Testis (tissue), 3 donors: ENCODE data around the gene HPSE2. TPM values are rescaled to one million over a fixed set of nuclear protein-coding genes. Genes with fewer than 3 reads are reported as not detected.

ENCODE experiments used
- DNase-seq: peaks from one replicate; pipeline ENCODE4 v3.0.0-alpha.2; 2019
- H3K27ac ChIP-seq, 2 donors: fragments of 200-600 bp; sonication (generic); one replicate each; pipeline ENCODE4 v1.5.1; 2019
- H3K27me3 ChIP-seq: fragments of 200-600 bp; sonication (generic); one replicate; pipeline ENCODE4 v1.5.1; 2019
- H3K36me3 ChIP-seq: fragments of 200-600 bp; sonication (generic); one replicate; pipeline ENCODE4 v1.5.1; 2017; ENCODE audit warnings: low read depth; ENCODE audit errors: missing control alignments
- H3K4me1 ChIP-seq: fragments of 200-600 bp; sonication (generic); one replicate; pipeline ENCODE4 v1.5.1; 2019
- H3K4me3 ChIP-seq, 2 donors: fragments of 200-600 bp; sonication (generic); one replicate each; pipeline ENCODE4 v1.5.1; 2017 to 2019
- H3K9me3 ChIP-seq: fragments of 200-600 bp; sonication (generic); one replicate; pipeline ENCODE4 v1.5.1; 2017
- CTCF ChIP-seq, 3 experiments: fragments of 450-650 bp in 2 of 3; fragments of 200-600 bp in 1 of 3; sonication (generic) in 1 of 3; IDR thresholded peaks; one replicate each; pipeline ENCODE4 v1.5.1; 2016 to 2019; ENCODE audit warnings: antibody characterized with exemption in 3 of 3, mild to moderate bottlenecking in 2 of 3, moderate library complexity in 1 of 3
- POLR2A ChIP-seq: fragments of 450-650 bp; IDR thresholded peaks from one replicate; pipeline ENCODE4 v1.6.1; 2017; ENCODE audit warnings: antibody characterized with exemption, mild to moderate bottlenecking, moderate library complexity
- WGBS, 2 donors: methylation state at CpG; one replicate each; pipeline ENCODE4 v1.1.5; 2018; 5-methylcytosine and 5-hydroxymethylcytosine counted together
- intact Hi-C: fragments of 100-400 bp; cut with DNase I; formaldehyde crosslinking; loops from one replicate; pipeline ENCODE4 v1.15.1; 2023; ENCODE audit warnings: low total_unique reads
- polyA plus RNA-seq: library from polyadenylated mRNA; stranded (reverse); fragments of 350-450 nt; fragmentation: Illumina TruSeq; extraction: RNeasy Lipid Tissue Mini Kit (QIAGEN cat#74804); gene quantifications from one replicate; pipeline ENCODE4 v1.2.3, GENCODE V29; 2014; ENCODE audit warnings: low read depth, low replicate concordance; ENCODE audit not compliant: insufficient read depth
- total RNA-seq, 2 donors: library from RNA; depleted of rRNA; stranded (reverse); fragments of >200 nt; gene quantifications; one replicate each; pipeline ENCODE4 v1.2.3, GENCODE V29; 2016

HPSE2 gene
- total and polyA plus RNA-seq, 3 donors from 2014 or later: 1.7 to 4.1 (median 2.5) TPM

DNA sequence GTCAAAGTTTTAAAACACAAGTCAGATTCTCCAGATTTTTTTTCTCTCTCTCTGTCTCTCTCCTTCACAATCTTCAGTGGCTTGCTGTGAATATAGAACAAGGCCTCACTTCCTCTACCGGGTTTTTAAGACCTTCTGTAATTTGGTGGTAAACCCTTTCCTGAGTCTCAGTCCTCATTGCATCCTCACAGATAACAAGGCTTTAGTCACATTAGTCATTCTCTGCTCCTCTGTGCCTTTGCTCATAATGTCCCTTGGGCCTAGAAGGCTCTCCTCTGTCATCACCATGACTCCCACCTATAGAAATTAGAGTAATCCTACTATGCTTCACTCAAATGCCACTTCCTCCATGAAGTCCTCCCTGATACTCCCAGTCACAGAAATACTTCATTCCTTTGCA, 616.2 kb downstream of the HPSE2 start:
- intact Hi-C loops: no loop called here
- Histone ChIP-seq H3K27ac (no peak overlapping the region), H3K4me3 (no peak overlapping the region), H3K27me3 (no peaks in the 10 kb centered on the region), H3K36me3 (no peaks in the 10 kb centered on the region), H3K9me3 (no peaks in the 10 kb centered on the region), H3K4me1 (no peaks in the 10 kb centered on the region)
- no peak for DNase-seq
- WGBS, 2 donors: 53 to 56% methylated on average over 1 of the region's 1 CpG
- TF ChIP-seq CTCF (IDR thresholded peaks at IDR 0.05) (no peak), POLR2A (no peak)

GRCh38 chr10:98617906-98618520, 617.6 kb downstream of the HPSE2 start:
- no peaks in the 10 kb centered on the region for H3K36me3 ChIP-seq
- intact Hi-C loops: no loop called here
- TF ChIP-seq CTCF (IDR thresholded peaks at IDR 0.05): no peak
- TF ChIP-seq POLR2A: no peak
- no peak overlapping the region for H3K4me3 ChIP-seq
- no peaks in the 10 kb centered on the region for H3K9me3 ChIP-seq
- H3K27me3 ChIP-seq: no peaks in the 10 kb centered on the region
- H3K27ac ChIP-seq: no peak overlapping the region
- WGBS, 2 donors: 82 to 85% methylated on average over 6 of the region's 6 CpGs
- H3K4me1 ChIP-seq: no peaks in the 10 kb centered on the region
- DNase-seq: no peak

- 81 to 88% methylated on average over 1 of the region's 1 CpG for WGBS, 2 donors
- no peak for DNase-seq
- Histone ChIP-seq H3K36me3 (no peaks in the 10 kb centered on the region), H3K9me3 (no peaks in the 10 kb centered on the region), H3K27ac (no peak overlapping the region), H3K27me3 (no peaks in the 10 kb centered on the region), H3K4me1 (no peaks in the 10 kb centered on the region), H3K4me3 (no peak overlapping the region)
- no peak for TF ChIP-seq CTCF (IDR thresholded peaks at IDR 0.05)
- no peak for TF ChIP-seq POLR2A
- intact Hi-C loops: no loop called here
Measured at GRCh38 chr10:98613446-98613845, 622.2 kb downstream of the HPSE2 start.

DNA sequence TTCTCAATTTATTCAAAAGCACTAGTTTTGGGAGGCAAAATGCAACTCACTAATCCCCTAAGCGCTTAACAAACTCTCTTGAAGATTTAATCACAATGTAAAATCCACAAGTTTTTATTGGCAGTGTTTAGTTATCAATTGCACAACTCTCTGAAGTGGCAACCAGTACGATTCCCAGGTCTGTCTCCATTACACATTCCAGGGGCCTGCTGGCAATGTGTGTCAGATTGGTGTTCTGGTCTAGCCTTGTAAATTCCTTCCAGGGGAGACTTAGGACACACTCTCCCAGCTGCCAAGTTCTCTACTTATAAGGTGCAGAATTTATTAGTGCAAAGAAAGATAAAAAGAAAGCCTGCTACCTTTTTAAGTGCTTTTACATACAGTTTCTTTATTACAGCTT, 624.2 kb downstream of the HPSE2 start:
- Histone ChIP-seq H3K27ac (no peak overlapping the region), H3K4me3 (no peak overlapping the region), H3K36me3 (no peaks in the 10 kb centered on the region), H3K27me3 (no peaks in the 10 kb centered on the region), H3K4me1 (no peaks in the 10 kb centered on the region), H3K9me3 (no peaks in the 10 kb centered on the region)
- DNase-seq: no peak
- TF ChIP-seq CTCF (IDR thresholded peaks at IDR 0.05) (no peak), POLR2A (no peak)
- intact Hi-C loops: no loop called here
- WGBS, 2 donors: 78 to 86% methylated on average over 2 of the region's 2 CpGs

DNA sequence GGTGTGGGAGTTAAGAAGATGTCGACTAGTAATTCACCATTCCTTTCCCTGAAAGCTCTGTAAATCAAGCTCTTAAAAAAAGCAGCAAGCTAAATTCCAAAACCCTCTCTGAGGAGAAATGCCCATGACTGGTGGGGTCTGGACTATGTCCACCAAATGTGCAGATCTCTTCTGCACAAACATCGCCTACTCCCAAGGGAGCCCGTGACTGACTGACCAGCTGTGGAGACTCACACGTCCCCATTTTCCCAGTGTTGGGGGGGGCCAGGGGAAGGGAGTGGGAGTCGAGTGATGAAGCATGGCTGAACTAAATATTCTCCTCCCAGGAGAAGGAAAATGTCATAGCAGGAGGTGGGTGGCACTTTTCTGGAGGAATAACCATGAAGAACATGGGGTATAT, 624.8 kb downstream of the HPSE2 start:
- DNase-seq: no peak
- WGBS, 2 donors: 72 to 81% methylated on average over 5 of the region's 5 CpGs
- TF ChIP-seq POLR2A (no peak), CTCF (IDR thresholded peaks at IDR 0.05) (no peak)
- Histone ChIP-seq H3K27ac (no peak overlapping the region), H3K36me3 (no peaks in the 10 kb centered on the region), H3K27me3 (no peaks in the 10 kb centered on the region), H3K4me1 (no peaks in the 10 kb centered on the region), H3K4me3 (no peak overlapping the region), H3K9me3 (no peaks in the 10 kb centered on the region)
- intact Hi-C loops: no loop called here
